ENCODE data around the gene COL5A1.

The COL5A1 gene

GRCh38 chr9:134722120-134722701 is 80.6 kb downstream of the COL5A1 start:
- no peak for FAIRE-seq
- no peak for DNase-seq (ENCODE audit: insufficient read length, low spot score)

DNA sequence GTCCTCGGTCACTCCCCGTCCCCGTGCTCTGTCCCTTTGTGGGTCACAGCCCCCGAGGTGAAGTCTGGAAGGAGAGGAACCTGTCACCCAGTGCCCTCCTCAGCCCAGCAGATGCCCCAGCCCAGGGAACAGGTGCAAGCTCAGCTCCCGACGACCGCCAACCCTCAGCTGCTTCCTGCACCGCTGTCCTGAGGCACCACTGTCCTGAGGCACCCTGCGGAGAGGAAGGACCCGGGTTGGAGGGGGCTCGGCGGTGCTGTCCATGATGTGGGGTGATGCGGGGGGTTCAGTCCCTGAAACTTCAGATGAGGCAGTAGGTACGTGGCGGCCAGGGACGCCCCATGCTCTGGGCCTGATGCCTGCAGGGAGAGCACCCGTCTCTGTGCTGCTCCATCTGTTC is 81.4 kb downstream of the COL5A1 start:
- FAIRE-seq (no peak), DNase-seq (ENCODE audit: insufficient read length, low spot score) (no peak)

- FAIRE-seq = no peak
- no peak for DNase-seq (ENCODE audit: insufficient read length, low spot score)
Observed at GRCh38 chr9:134723491-134724190, 82.0 kb downstream of the COL5A1 start.

DNA sequence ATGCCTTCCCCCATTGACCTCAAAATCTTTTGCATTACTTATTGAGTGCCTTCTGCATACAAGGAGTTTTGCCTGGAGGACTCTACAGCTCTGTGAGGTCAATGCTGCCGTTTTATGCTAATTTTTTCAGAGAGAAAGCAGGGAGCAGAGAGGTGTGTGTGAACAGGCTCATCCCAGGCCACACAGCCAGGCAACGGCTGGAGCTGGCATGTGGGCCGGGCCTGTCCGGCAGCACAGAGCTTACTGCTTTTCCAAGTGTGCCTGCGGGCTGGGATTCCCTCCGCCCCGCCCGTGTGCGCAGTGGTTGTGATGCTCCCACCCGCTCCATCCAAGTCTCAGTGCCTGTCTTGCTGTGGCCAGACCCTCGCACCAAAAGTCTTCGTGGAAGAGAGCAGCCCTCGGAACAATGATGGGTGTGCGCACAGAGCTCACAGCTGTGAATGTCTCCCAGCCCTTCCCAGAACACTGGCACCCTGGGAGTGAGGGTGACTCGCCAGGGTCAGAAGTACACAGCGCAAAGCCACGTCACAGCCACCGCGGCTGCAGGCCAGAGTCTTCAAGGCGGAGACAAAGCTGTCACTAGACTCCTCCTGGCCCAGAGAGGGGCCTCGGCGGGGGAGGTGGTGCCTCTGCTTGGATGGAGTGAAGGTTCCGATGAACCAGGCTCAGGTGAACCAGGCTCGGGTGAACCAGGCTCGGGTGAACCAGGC is 82.8 kb downstream of the COL5A1 start:
- no peak for DNase-seq (ENCODE audit: insufficient read length, low spot score)
- FAIRE-seq = no peak

- FAIRE-seq (no peak), DNase-seq (ENCODE audit: insufficient read length, low spot score) (no peak)
Observed at GRCh38 chr9:134724912-134725604, 83.5 kb downstream of the COL5A1 start.

GRCh38 chr9:134725605-134725940 is 84.0 kb downstream of the COL5A1 start:
- FAIRE-seq = no peak

GRCh38 chr9:134726026-134726721 is 84.6 kb downstream of the COL5A1 start:
- FAIRE-seq (no peak), DNase-seq (ENCODE audit: insufficient read length, low spot score) (no peak)

More at GRCh38 chr9:134725605-134725940, 84.0 kb downstream of the COL5A1 start:
- no peak for DNase-seq (ENCODE audit: insufficient read length, low spot score)

- no peak for DNase-seq (ENCODE audit: insufficient read length, low spot score)
- FAIRE-seq = no peak
Observed at GRCh38 chr9:134726722-134727034, 85.1 kb downstream of the COL5A1 start.

- DNase-seq (ENCODE audit: insufficient read length, low spot score) (no peak), FAIRE-seq (no peak)
Observed at GRCh38 chr9:134728021-134728795, 86.6 kb downstream of the COL5A1 start.

- DNase-seq (ENCODE audit: insufficient read length, low spot score) (no peak), FAIRE-seq (no peak)
Observed at GRCh38 chr9:134728801-134729495, 87.3 kb downstream of the COL5A1 start.

- no peak for FAIRE-seq
- DNase-seq (ENCODE audit: insufficient read length, low spot score) = no peak
Observed at GRCh38 chr9:134730011-134730760, 88.6 kb downstream of the COL5A1 start.

DNA sequence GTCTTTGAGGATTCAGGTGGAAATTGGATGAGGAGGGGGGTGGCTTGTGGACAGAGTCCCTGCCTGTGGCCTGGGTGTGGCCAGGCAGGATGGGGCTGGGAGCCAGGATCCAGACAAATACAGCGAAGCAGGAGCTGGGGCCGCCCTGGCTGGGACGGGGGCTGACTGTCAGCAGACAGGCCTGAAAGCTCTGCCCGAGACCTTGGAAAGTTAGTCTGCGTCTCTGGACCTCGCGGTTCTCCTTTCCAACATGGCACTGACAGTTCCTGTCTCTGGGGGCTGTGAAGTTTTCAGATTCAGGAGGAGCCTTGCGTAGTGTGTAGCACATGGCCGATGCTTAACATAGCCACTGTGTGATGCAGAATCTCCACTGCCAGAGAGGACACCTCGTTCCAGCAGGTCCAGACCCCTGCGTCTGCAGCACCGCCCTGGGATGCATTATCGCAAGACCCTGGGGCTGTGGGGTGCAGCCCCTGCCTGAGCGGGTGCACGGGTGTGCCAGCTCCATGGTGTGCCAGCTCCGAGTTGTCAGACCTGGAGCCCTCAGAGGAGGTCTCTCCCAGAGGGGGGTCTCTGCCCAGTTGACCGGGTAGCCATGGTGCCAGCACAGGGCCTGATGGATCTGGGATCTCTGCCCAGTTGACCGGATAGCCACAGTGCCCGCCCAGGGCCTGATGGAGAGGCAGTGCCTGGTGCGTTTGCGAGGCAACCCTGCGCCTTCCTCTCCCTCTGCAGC is 89.3 kb downstream of the COL5A1 start:
- FAIRE-seq (no peak), DNase-seq (ENCODE audit: insufficient read length, low spot score) (no peak)

- DNase-seq (ENCODE audit: insufficient read length, low spot score) (no peak), FAIRE-seq (no peak)
Observed at GRCh38 chr9:134731497-134732391, 90.1 kb downstream of the COL5A1 start.

GRCh38 chr9:134732392-134733110 is 90.9 kb downstream of the COL5A1 start:
- FAIRE-seq (no peak), DNase-seq (ENCODE audit: insufficient read length, low spot score) (no peak)

DNA sequence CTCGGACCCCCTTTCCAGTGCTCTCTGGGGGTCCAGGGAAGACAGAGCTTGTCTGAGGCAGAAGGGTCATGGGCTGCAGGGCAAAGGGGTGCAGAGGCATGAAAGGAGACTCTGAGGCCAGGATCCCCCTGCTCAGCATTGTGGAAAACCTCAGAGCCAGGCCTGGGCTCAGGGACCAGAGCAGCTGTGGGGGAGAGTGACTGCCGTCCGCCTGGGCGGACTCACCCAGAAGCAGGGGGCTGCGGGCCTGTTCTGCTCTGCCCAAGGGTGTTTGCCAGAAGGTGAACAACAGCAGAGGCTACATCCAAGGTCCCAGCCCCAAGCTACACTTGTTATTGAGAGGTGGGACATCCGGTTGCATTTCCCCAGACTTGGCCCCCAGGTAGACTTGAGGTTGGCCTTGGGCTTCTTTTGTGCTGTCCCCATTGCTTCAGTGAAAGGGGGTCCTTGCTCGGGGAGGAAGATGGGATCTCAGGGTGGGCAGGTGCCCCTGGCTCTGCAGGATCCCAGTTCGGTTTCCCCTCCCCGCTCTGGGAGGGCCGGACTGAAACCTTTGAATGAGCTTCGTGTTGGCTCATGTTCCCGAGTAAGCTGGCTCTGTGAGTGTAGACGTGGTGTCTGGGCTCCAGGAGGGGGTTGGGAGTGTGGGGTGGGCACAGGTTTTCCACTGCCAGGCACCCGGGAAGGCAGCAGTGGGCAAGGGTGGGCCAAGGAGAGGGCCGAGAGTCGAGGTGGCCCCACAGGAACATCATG is 92.1 kb downstream of the COL5A1 start:
- FAIRE-seq = no peak

GRCh38 chr9:134734270-134734669 is 92.7 kb downstream of the COL5A1 start:
- FAIRE-seq = no peak

More for the DNA sequence above, 92.1 kb downstream of the COL5A1 start:
- no peak for DNase-seq (ENCODE audit: insufficient read length, low spot score)

More at GRCh38 chr9:134734270-134734669, 92.7 kb downstream of the COL5A1 start:
- no peak for DNase-seq (ENCODE audit: insufficient read length, low spot score)

Data from GM19239 (cell line).